ENCODE measurements around the gene EFCAB11.

- TF ChIP-seq CTCF (IDR thresholded peaks at IDR 0.05; ENCODE audit: low read length) (no peak), EZH2 (IDR thresholded peaks at IDR 0.05; ENCODE audit: borderline replicate concordance, low read length) (no peak)
These were observed 203.6 kb downstream of the EFCAB11 start for GRCh38 chr14:89750908-89751392.
